Upper lobe of right lung (tissue), 1 donor: ENCODE results near the gene PDP2. TPM values are rescaled to one million over a fixed set of nuclear protein-coding genes. Genes with fewer than 3 reads are reported as not detected.
"Not testable (repeated sequence)": the region's sequence is repeated elsewhere in the genome, so short reads cannot be mapped to it uniquely, and the experiment has no call there.

Experiments used
- ATAC-seq: fragments of 200-7000 bp; cut with Tn5 transposase; one replicate; pipeline ENCODE4 v1.9.1; 2020; ENCODE audit warnings: mild to moderate bottlenecking, moderate library complexity
- DNase-seq: peaks from one replicate; pipeline ENCODE4 v3.0.0-alpha.2; 2020
- H3K27ac ChIP-seq: fragments of 200-600 bp; one replicate; pipeline ENCODE4 v1.8.0; 2022
- H3K27me3 ChIP-seq: fragments of 200-600 bp; one replicate; pipeline ENCODE4 v1.8.0; 2022; ENCODE audit warnings: mild to moderate bottlenecking
- H3K36me3 ChIP-seq: fragments of 200-600 bp; one replicate; pipeline ENCODE4 v1.8.0; 2022
- H3K4me1 ChIP-seq: fragments of 200-600 bp; one replicate; pipeline ENCODE4 v1.8.0; 2022
- H3K4me3 ChIP-seq: fragments of 200-600 bp; one replicate; pipeline ENCODE4 v1.8.0; 2022; ENCODE audit warnings: mild to moderate bottlenecking
- H3K9me3 ChIP-seq: fragments of 200-600 bp; one replicate; pipeline ENCODE4 v1.8.0; 2022
- intact Hi-C: fragments of 100-400 bp; cut with DNase I; formaldehyde crosslinking; loops from one replicate; pipeline ENCODE4 v1.11.0; 2022
- total RNA-seq: library from RNA; stranded (reverse); fragmentation: NEBNext Ultra II Directional; extraction: Animal tissue kit (Norgen Biotek cat#: 25700); gene quantifications from one replicate; pipeline ENCODE4 v1.2.1, GENCODE V29; 2021
- TF ChIP-seq, protein P1 (sequence below): fragments of 200-600 bp; IDR thresholded peaks from one replicate; pipeline ENCODE4 v1.8.0; 2022; ENCODE audit warnings: antibody characterized with exemption
- donor health status: DM: no; HTN: yes; CAD: no; lungs with severe emphysema.

The PDP2 gene
- total RNA-seq, 1 donor from 2014 or later, result 22.4 TPM

DNA sequence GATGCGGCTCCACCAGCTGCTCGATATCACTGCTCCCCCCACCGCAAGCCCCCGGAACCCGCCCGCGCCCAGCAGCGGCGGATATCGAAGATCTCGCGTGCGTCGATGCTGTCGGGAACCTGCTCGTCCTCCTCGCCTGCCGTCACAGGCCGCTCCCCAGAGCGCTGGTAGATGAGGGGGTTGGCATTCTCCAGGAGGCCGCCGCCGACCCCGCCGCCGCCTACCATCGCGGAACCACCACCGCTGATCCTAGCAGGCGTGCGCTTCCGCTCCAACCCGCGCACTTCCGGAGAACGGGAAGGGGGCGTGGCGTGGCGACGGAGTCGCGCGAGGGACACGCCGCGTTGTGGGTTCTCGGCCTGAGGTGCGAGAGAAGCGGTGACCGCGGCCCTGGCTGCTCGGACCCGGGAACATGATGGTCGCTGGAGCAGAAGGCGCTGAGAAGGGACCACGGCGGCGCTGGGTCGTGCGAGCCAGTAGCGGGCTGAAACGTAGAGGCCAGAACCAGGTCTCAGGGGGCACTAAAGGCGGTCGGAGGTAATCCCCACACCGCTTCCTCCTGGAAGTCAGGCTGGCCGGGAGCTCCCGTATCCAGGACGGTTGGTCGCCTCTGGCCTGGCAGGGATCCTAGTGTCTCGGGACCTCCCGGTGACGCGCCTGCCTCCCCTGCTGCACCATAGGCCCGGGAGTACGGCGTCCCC is 54.0 kb downstream of the PDP2 start, which contains the start of gene CIAO2B:
Gene CIAO2B (minus strand): TSS at position 265 of the 701 bp plus-strand sequence. CDS start 38 bp downstream, at position 227.
- ATAC-seq, result peak; percentile 95
- peak; percentile 95 for DNase-seq
- intact Hi-C loops, result no loop called here
- Histone ChIP-seq H3K4me1 (peaks cover 29% of the 10 kb centered on the region), H3K27ac (peak within 1 kb of the TSS; percentile 92), H3K9me3 (no peaks in the 10 kb centered on the region), H3K4me3 (peak within 1 kb of the TSS; percentile 88), H3K27me3 (no peaks in the 10 kb centered on the region), H3K36me3 (peaks cover 26% of the 10 kb centered on the region)
- TF ChIP-seq, protein P1, sequence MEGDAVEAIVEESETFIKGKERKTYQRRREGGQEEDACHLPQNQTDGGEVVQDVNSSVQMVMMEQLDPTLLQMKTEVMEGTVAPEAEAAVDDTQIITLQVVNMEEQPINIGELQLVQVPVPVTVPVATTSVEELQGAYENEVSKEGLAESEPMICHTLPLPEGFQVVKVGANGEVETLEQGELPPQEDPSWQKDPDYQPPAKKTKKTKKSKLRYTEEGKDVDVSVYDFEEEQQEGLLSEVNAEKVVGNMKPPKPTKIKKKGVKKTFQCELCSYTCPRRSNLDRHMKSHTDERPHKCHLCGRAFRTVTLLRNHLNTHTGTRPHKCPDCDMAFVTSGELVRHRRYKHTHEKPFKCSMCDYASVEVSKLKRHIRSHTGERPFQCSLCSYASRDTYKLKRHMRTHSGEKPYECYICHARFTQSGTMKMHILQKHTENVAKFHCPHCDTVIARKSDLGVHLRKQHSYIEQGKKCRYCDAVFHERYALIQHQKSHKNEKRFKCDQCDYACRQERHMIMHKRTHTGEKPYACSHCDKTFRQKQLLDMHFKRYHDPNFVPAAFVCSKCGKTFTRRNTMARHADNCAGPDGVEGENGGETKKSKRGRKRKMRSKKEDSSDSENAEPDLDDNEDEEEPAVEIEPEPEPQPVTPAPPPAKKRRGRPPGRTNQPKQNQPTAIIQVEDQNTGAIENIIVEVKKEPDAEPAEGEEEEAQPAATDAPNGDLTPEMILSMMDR, result no peak

DNA sequence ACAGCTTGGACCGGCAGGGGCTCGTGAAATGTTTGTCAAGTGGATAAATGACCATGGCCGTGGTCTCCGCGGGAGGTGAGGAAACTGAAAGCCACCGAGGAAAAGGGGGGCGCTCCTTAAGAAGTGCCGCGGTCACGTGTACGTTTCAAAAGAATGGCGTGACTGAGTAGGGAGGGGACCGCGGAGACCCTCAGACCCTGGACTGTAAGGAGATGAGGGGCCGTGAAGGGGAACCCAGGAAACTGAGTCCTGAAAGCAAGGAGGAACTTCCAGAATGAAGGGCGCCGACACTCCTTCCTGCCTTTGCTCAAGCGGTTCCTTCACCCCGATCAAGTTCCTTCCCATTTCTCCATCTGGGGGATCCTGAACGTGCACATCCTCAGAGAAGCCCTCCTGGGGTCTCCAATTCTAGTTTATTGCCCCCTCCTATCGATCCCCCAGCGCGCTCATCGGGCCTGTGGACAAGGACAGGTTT is 54.6 kb downstream of the PDP2 start:
- ATAC-seq, intact Hi-C loops, H3K27me3 ChIP-seq, H3K9me3 ChIP-seq, DNase-seq: not testable (repeated sequence)
- Histone ChIP-seq H3K27ac (peak overlapping the region; percentile 92), H3K4me1 (peaks cover 29% of the 10 kb centered on the region), H3K4me3 (peak overlapping the region; percentile 88), H3K36me3 (peaks cover 31% of the 10 kb centered on the region)

DNA sequence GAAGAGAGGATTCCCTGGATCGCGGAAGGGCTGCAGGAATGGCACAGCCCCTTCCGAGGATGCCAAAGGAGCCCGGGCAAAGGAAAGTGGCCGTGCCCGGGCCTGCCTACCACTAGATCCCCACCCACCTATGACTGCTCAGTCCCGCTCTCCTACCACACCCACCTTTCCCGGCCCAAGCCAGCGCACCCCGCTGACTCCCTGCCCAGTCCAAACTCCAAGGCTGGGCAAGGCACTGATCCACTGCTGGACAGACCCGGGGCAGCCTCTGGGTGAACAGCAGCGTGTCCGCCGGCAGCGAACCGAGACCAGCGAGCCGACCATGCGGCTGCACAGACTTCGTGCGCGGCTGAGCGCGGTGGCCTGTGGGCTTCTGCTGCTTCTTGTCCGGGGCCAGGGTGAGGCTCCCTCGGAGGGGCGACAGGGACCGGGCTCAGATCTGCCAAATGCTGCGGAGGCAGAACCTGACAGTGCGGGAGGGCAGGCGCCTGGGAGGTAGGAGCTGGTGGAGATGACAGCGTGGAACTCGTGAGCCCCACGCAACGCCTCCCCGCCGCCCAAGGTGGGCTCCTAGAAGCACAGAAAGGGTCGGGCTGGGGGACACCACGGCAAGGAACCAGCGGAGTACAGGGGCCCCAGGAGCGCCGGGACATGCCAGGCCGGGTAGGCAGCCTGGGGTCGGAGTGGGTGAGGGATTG is 55.1 kb downstream of the PDP2 start, which contains the start of gene CES2:
Gene CES2 (plus strand): TSS at position 203 of the 698 bp plus-strand sequence. CDS start 120 bp downstream, at position 323.
- no peaks in the 10 kb centered on the region for H3K27me3 ChIP-seq
- intact Hi-C loops, result no loop called here
- DNase-seq (no peak), ATAC-seq (peak; percentile 57)
- H3K36me3 ChIP-seq, result peaks cover 35% of the 10 kb centered on the region
- peak within 1 kb of the TSS; percentile 88 for H3K4me3 ChIP-seq
- H3K27ac ChIP-seq, result peak within 1 kb of the TSS; percentile 92
- no peaks in the 10 kb centered on the region for H3K9me3 ChIP-seq
- TF ChIP-seq, protein P1, result no peak
- peaks cover 29% of the 10 kb centered on the region for H3K4me1 ChIP-seq

DNA sequence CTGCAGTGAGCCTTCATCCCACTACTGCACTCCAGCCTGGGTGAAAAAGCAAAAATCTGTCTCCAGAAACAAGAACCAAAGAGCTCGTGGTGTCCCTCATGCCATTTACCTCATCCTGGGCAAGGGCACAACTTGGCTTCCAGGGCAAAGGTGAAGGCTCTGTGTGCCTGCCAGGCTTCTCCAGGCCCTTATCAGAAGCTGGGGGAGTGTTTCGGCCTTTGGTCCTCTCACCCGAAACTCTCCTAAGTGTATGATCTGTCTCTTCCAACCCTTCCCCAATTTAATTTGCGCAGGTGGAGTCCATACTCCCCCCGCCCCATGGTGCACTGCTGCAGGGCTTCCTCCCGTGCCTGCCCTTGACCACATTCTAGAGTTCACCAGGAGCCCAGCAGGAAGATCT is 56.1 kb downstream of the PDP2 start:
- no peak overlapping the region for H3K27ac ChIP-seq
- DNase-seq, result no peak
- no peaks in the 10 kb centered on the region for H3K27me3 ChIP-seq
- H3K36me3 ChIP-seq, result peaks cover 41% of the 10 kb centered on the region
- ATAC-seq, result no peak
- peaks cover 29% of the 10 kb centered on the region for H3K4me1 ChIP-seq
- H3K4me3 ChIP-seq, result no peak overlapping the region
- no peaks in the 10 kb centered on the region for H3K9me3 ChIP-seq
- TF ChIP-seq, protein P1, result no peak
- intact Hi-C loops, result no loop called here

DNA sequence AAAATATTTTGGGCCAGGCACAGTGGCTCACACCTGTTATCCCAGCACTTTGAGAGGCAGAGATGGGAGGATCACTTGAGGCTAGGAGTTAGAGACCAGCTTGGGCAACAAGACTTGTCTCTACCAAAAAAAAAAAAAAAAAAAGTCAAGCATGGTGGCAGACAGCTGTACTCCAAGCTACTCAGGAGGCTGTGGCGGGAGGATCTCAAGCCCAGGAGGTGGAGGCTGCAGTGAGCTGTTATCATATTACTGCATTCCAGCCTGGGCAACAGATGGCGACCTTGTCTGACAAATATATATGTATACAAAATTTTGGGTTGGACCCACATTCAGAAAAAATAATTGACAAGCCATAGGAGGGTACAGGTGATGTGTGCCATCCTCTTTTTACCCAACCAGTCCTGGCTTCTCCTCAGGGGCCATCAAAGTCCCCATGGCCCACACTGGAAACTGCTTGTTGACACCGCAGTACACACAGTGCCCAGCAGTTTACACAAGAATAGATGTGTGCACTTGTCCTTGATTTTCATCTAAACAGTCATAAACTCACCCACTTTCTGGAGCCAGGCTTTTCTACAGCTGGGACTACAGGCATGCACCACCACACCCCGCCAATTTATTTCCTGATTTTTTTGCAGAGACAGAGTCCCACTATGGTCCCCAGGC is 56.7 kb downstream of the PDP2 start:
- peaks cover 29% of the 10 kb centered on the region for H3K4me1 ChIP-seq
- peaks cover 43% of the 10 kb centered on the region for H3K36me3 ChIP-seq
- H3K27ac ChIP-seq, result no peak overlapping the region
- intact Hi-C loops, result no loop called here
- no peaks in the 10 kb centered on the region for H3K9me3 ChIP-seq
- no peak overlapping the region for H3K4me3 ChIP-seq
- no peak for DNase-seq
- TF ChIP-seq, protein P1, result no peak
- ATAC-seq, result no peak
- H3K27me3 ChIP-seq, result no peaks in the 10 kb centered on the region
